HG03354 (cell line): ENCODE data around the gene SMIM22.
A peak's percentile ranks its signal among the peaks of the same experiment; 100 is the strongest.

Experiments
- ATAC-seq: cut with Tn5 transposase; IDR thresholded peaks from one replicate; pipeline ENCODE4 v1.9.1; 2021; ENCODE audit warnings: mild to moderate bottlenecking; ENCODE audit not compliant: unreplicated experiment, poor library complexity, severe bottlenecking

The SMIM22 gene

DNA sequence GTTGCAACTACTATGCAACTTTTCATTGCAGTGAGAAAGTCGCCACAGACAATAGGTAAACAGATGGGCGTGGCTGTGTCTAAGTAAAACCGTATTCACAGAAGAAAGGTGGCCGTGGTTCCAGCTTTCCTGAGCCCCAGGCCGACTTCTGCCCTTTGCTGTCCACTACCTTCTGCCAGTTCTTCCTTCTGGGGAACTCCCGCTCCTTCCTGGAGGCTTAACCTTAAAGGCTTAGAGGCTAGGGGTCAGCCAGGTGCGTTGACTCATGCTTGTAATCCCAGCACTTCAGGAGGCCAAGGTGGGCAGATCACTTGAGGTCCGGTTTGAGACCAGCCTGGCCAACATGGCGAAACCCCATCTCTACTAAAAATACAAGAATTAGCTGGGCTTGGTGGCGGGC, 4.9 kb upstream of the SMIM22 start:
- ATAC-seq, result no peak

DNA sequence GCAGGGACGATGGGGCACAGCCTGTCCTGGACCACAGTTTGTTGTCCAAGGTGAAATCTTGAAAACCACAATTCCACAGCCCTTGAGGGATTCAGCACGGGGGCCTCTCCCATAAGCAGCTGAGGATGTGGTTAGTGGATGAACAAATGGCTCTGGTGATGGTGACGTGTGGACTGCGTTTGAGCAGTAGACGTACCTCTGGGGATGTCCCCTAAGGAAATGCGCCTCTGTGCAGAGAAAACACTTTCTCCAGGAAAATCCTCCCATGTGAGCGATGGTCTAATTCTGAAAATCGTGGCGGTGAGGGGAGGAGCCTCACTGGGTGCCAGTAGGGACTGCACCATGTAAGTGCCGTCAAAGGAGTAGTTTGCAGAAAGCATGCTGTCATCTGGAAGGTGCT, 4.3 kb upstream of the SMIM22 start:
- no peak for ATAC-seq

GRCh38 chr16:4792951-4793513, 2.1 kb upstream of the SMIM22 start:
- no peak for ATAC-seq

GRCh38 chr16:4795828-4796572, 831 bp downstream of the SMIM22 start:
- no peak for ATAC-seq

- ATAC-seq, result no peak
Measured at GRCh38 chr16:4796982-4797804, 2.0 kb downstream of the SMIM22 start.

DNA sequence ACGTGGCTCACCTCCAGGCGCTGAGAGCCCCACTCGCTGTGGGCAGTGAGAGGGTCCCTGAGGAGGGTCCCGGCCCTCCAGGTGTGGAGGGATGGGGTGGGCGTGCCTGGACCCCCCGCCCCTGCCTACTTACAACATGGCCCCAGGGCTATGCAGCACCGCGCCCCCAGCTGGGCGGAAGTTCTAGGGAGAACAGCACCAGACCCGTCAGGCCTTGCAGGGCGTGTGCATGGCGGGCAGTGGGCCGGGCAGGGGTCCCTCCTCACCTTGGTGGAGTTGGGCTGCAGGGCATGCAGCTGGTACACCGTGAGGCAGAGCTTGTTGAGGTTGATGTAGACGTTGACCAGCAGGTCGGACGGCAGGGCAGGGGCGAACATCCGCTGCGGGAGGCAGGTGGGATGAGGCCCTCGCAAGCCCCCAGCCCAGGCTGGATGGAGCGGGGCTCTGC, 2.7 kb downstream of the SMIM22 start:
- ATAC-seq, result no peak

DNA sequence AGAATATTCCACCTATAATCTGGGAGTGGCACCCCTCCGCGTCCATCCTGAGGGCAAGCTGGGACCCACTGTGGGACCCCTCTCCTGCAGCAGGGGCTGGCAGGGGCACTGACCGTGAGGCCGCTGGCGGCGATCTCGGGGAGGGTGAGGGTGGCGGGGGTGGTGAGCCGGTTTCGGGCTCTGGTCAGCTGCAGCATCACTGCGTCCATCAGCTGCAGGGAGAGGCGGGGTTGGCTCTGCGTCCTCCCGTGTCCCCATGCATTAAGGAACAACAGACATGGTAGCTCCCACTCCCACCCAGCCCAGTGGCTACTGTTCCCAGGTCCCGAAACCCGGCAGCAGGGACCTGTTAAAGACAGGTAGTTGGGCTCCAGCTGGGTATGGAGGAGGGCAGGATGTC, 3.3 kb downstream of the SMIM22 start:
- ATAC-seq, result no peak

- ATAC-seq, result no peak
Measured at GRCh38 chr16:4799171-4799855, 4.1 kb downstream of the SMIM22 start.

DNA sequence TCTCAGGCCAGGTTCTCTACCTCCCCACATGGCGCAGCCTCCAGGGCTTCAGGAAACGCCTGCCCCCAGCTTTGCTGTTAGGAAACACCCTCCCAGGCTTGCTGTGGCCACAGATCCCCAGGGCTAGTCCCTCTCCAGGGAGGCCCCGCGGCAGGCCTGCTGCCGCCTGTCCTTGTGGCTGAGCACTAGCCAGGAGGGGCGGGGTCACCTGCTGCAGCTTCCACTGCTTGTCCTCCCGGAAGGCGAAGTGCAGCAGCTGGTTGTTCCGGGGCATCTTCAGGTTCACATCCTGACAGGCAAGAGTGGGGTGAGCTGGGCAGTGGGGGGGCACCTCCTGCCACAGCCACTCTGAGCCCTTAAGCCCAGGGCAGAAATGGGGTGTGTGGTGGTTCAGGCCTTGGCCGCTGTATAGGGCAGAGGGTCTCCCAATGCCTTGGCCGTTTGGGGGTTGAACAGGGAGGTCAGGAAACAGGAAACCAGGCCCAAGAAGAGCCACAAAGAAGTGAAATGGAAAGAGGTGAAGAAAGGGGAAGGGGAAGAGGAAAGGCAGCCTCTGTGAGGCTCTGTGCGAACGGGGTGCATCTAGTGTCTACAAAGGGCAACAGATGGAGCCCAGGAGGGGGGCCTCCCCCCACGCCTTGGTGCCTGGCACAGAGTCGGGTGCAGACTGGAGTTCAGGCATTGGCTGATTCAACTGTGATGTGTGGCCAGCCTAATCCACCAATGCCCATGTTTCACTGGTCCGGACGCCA, 5.3 kb downstream of the SMIM22 start:
- ATAC-seq, result no peak

DNA sequence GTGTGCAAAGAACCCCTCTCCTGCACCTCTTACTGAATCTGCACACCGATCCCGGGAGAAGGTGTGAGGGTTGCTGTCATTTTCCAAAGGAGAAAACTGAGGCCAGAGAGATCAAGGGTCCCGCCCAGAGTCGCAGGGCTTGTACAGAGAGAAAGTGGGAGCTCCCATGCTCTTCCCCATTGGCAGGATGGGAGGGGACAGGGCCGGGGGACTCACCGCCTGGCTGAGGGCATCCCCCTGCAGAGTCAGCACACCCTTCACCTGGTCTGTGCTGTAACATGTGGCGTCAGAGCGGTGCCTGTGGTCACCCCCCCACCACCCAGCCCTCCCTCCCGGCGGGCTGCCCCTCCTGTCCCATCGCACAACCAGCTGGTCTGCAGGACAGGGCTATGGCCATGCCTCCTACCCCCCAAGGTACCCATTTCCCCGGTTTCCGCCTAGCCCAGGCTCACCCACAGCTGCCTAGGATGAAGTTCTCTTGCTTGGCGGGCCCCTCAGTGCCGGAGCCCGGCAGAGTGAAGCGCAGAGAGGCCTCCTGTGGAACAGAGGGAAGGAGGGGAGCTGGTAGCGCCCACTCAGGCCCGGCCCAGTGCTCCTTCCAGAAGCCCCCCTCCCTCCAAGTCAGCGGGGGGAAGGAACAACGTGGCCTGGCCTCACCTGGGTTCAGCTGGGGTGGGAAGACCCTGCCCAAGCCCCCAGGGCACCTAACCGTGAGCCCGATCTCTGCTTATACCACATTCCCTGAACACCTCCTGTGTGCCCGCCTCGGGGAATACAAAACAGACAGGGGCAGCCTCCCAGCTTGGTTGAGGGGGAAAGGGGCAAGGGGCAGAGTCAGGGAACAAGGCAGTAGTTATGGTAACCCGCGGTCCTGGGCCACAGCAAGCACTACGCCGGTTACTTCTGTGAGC, 6.1 kb downstream of the SMIM22 start:
- ATAC-seq, result no peak

- peak; percentile 60 for ATAC-seq
Measured at GRCh38 chr16:4801962-4802658, 6.9 kb downstream of the SMIM22 start, which contains the start of gene ROGDI. Gene ROGDI (minus strand): TSS chr16:4802633. CDS start chr16:4802571, 62 bp downstream.

DNA sequence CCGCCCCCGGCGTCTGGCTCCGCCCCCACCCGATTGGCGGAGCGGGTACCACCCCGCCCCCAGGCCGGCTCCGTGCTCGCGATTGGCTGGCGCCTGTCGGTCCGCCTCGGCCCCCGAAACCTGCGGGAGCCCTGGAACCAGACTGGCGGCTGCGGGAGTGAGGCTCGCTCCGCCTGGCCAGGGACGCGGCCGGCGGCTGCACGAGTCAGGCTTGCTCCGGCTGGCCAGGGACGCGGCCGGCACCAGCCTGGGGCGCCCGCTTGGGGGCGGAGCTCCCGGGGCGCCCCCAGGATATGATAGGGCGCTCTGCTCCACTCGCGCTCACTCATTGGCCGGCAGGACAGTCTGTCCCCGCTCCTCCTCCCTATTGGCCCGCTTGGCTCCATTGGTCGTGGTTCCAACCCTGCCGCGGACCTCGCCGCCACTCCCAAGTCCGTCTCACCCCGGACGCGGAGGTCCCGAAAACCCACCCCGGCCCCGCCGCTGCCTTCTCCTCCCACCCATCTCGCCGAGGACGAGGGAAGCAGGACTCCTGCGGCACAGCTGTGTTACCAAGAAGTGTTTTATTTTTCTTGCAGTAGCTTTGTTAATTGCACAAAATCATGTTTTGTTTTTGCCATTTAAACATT, 7.6 kb downstream of the SMIM22 start:
- ATAC-seq, result peak; percentile 93

DNA sequence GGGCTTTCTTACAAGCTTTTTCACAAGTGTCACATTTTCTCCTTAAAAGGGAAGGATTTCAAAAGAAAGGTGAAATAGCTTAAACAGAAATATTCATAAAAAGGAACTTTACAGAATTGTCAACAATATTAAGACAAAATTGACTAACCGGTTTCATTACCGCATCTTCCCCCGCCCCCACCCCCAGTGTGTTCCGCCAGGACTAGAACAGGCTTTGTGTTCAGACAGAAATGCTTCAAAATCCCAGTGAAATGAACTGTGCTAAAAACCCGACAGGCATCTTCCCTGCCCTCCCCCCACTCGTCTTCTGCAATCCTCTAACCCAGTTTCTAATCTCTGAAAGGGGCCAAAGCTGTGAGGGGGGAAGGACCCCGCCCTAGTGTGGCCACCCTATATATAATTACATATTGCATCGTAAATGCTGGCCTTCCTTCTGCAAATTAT, 8.3 kb downstream of the SMIM22 start:
- no peak for ATAC-seq

GRCh38 chr16:4803898-4804762, 9.0 kb downstream of the SMIM22 start:
- ATAC-seq, result no peak

- no peak for ATAC-seq
Measured at GRCh38 chr16:4805231-4805630, 10.1 kb downstream of the SMIM22 start.

DNA sequence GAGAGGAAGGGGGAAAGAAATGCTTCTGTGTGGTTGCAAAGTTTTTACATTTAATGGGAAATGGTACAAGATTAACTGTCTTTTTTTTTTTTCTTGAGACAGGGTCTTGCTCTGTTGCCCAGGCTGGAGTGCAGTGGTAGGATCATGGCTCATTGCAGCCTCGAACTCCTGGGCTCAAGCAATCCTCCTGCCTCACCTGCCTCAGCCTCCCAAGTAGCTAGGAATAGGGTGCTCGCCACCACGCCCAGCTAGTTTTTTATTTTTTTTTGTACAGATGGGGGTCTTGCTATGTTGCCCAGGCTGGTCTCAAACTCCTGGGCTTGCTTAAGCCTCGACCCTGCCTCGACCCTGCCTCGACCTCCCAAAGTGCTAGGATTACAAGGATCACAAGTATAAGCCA, 11.1 kb downstream of the SMIM22 start:
- no peak for ATAC-seq
